MCF 10A (cell line): Measurements from ENCODE around the gene LAMB3. TPM values are rescaled to one million over a fixed set of nuclear protein-coding genes. Genes with fewer than 3 reads are reported as not detected.

Source experiments
- BruUV-seq: library from RNA; stranded (reverse); fragments of 400-500 nt; replicated peaks from 2 replicates; lab custom pipeline; 2021; lab: Mats Ljungman, UMichigan
- CTCF ChIA-PET: fragments of 300-600 bp; sonication (Branson Sonifier 250); formaldehyde crosslinking; extraction: SDS; loops from one replicate; lab custom pipeline; 2021; ENCODE audit warnings: antibody characterized with exemption, inconsistent platforms; lab: Yijun Ruan, JAX
- POLR2A ChIA-PET: fragments of 300-600, 350-650 bp; sonication (Branson Sonifier 250); formaldehyde crosslinking; extraction: SDS; loops from one replicate; lab custom pipeline; 2020; ENCODE audit warnings: antibody characterized with exemption, inconsistent platforms; lab: Yijun Ruan, JAX
- DNase-seq: peaks from one replicate; pipeline ENCODE4 v3.0.0-alpha.2; 2018; ENCODE audit not compliant: unreplicated experiment
- H3K27ac Mint-ChIP-seq: one replicate; pipeline ENCODE4 v1.8.0; 2022; ENCODE audit warnings: mild to moderate bottlenecking, low read depth, mixed read lengths; ENCODE audit not compliant: unreplicated experiment
- H3K27me3 Mint-ChIP-seq: one replicate; pipeline ENCODE4 v1.8.0; 2022; ENCODE audit warnings: mixed read lengths; ENCODE audit not compliant: insufficient read depth, unreplicated experiment
- H3K36me3 Mint-ChIP-seq: one replicate; pipeline ENCODE4 v1.8.0; 2022; ENCODE audit warnings: mild to moderate bottlenecking, moderate library complexity, mixed read lengths; ENCODE audit not compliant: insufficient read depth, unreplicated experiment
- H3K4me1 Mint-ChIP-seq: one replicate; pipeline ENCODE4 v1.8.0; 2022; ENCODE audit warnings: mixed read lengths; ENCODE audit not compliant: insufficient read depth, unreplicated experiment
- H3K4me3 Mint-ChIP-seq: one replicate; pipeline ENCODE4 v1.8.0; 2022; ENCODE audit warnings: mild to moderate bottlenecking, moderate library complexity, mixed read lengths; ENCODE audit not compliant: unreplicated experiment
- H3K9me3 Mint-ChIP-seq: one replicate; pipeline ENCODE4 v1.8.0; 2022; ENCODE audit warnings: mixed read lengths; ENCODE audit not compliant: unreplicated experiment
- CTCF ChIP-seq: fragments of 200-600 bp; IDR thresholded peaks from one replicate; pipeline ENCODE4 v1.8.0; 2022; ENCODE audit warnings: antibody characterized with exemption, mild to moderate bottlenecking; ENCODE audit not compliant: unreplicated experiment
- intact Hi-C: fragments of 100-400 bp; cut with micrococcal nuclease; formaldehyde crosslinking; loops from 2 replicates; pipeline ENCODE4 v1.14.1; 2022
- total RNA-seq: library from RNA; stranded (reverse); gene quantifications from 2 replicates; pipeline ENCODE4 v1.2.3, GENCODE V29; 2022

LAMB3 gene
- total RNA-seq, 1 experiment from 2014 or later = 1,572 TPM

GRCh38 chr1:209583408-209583807 is 68.8 kb downstream of the LAMB3 start, which contains the start of gene CAMK1G:
Gene CAMK1G, plus strand, starts transcription at chr1:209583714. Its CDS starts 11,270 bp downstream, at chr1:209594984.
- Mint-ChIP-seq H3K4me1 (peaks cover 10% of the 10 kb centered on the region), H3K27ac (no peak within 1 kb of the TSS), H3K36me3 (no peaks in the 10 kb centered on the region), H3K4me3 (no peak within 1 kb of the TSS), H3K27me3 (no peaks in the 10 kb centered on the region), H3K9me3 (no peaks in the 10 kb centered on the region)
- ChIA-PET CTCF (interaction anchor here (0.5 to 19.8 kb wide), 15 partner anchors 8 to 165 kb away, joined by 3 to 394 read pairs (median 4); no protein-coding TSS in a partner anchor), POLR2A (interaction anchor here (0.6 to 1.3 kb wide), 9 partner anchors 14 to 233 kb away, joined by 3 to 5 read pairs (median 4); partner anchors contain the start of gene C1orf74)
- no TSS peak for BruUV-seq
- intact Hi-C loops = no loop called here
- TF ChIP-seq CTCF = no peak
- peak; percentile 33 for DNase-seq

GRCh38 chr1:209580577-209580976 is 71.6 kb downstream of the LAMB3 start:
- CTCF ChIA-PET = interaction anchor here (0.5 to 19.8 kb wide), 9 partner anchors 10 to 239 kb away, joined by 3 to 394 read pairs (median 12); no protein-coding TSS in a partner anchor
- no TSS peak for BruUV-seq
- Mint-ChIP-seq H3K27ac (no peak overlapping the region), H3K27me3 (no peaks in the 10 kb centered on the region), H3K4me3 (no peak overlapping the region), H3K36me3 (no peaks in the 10 kb centered on the region), H3K4me1 (peaks cover 8% of the 10 kb centered on the region), H3K9me3 (no peaks in the 10 kb centered on the region)
- no peak for TF ChIP-seq CTCF
- POLR2A ChIA-PET = no interaction called here
- intact Hi-C loops = no loop called here
- no peak for DNase-seq

- H3K4me3 Mint-ChIP-seq = no peak overlapping the region
- peaks cover 8% of the 10 kb centered on the region for H3K4me1 Mint-ChIP-seq
- ChIA-PET CTCF (interaction anchor here (0.6 to 19.8 kb wide), 37 partner anchors 7 to 311 kb away, joined by 3 to 394 read pairs (median 8); partner anchors contain the start of genes C1orf74 and CAMK1G), POLR2A (interaction anchor here (1.0 to 1.3 kb wide), 6 partner anchors 34 to 195 kb away, joined by 3 to 6 read pairs (median 4); no protein-coding TSS in a partner anchor)
- H3K27ac Mint-ChIP-seq = no peak overlapping the region
- H3K36me3 Mint-ChIP-seq = no peaks in the 10 kb centered on the region
- H3K27me3 Mint-ChIP-seq = peaks cover 13% of the 10 kb centered on the region
- DNase-seq = no peak
- BruUV-seq = no TSS peak
- intact Hi-C loops = loop anchor here (2.0 to 5.0 kb wide), 4 partner anchors 25 to 410 kb away; partner anchors contain the start of gene LAMB3
- no peaks in the 10 kb centered on the region for H3K9me3 Mint-ChIP-seq
- TF ChIP-seq CTCF = no peak
Measured at GRCh38 chr1:209577346-209577745, 74.9 kb downstream of the LAMB3 start.

- BruUV-seq = no TSS peak
- Mint-ChIP-seq H3K9me3 (no peaks in the 10 kb centered on the region), H3K36me3 (no peaks in the 10 kb centered on the region), H3K4me1 (peaks cover 8% of the 10 kb centered on the region), H3K27me3 (peaks cover 21% of the 10 kb centered on the region), H3K27ac (no peak overlapping the region), H3K4me3 (no peak overlapping the region)
- ChIA-PET POLR2A (interaction anchor here (1.0 to 1.3 kb wide), 6 partner anchors 35 to 196 kb away, joined by 3 to 6 read pairs (median 4); no protein-coding TSS in a partner anchor), CTCF (interaction anchor here (0.6 to 19.8 kb wide), 50 partner anchors 6 to 1389 kb away, joined by 3 to 394 read pairs (median 5); partner anchors contain the start of genes C1orf74 and CAMK1G)
- intact Hi-C loops = loop anchor here (1.0 to 5.0 kb wide), 6 partner anchors 26 to 411 kb away; partner anchors contain the start of gene LAMB3
- peak; percentile 97 for DNase-seq
- peak; percentile 100 for TF ChIP-seq CTCF
Measured at GRCh38 chr1:209576392-209577197, 75.6 kb downstream of the LAMB3 start.
